Upper lobe of right lung (tissue), 1 donor: Measurements from ENCODE around the gene HOXC11. TPM values are rescaled to one million over a fixed set of nuclear protein-coding genes. Genes with fewer than 3 reads are reported as not detected.

Experiments
- ATAC-seq: fragments of 200-7000 bp; cut with Tn5 transposase; one replicate; pipeline ENCODE4 v1.9.1; 2020; ENCODE audit warnings: mild to moderate bottlenecking, moderate library complexity
- DNase-seq: peaks from one replicate; pipeline ENCODE4 v3.0.0-alpha.2; 2020
- H3K27ac ChIP-seq: fragments of 200-600 bp; one replicate; pipeline ENCODE4 v1.8.0; 2022
- H3K27me3 ChIP-seq: fragments of 200-600 bp; one replicate; pipeline ENCODE4 v1.8.0; 2022; ENCODE audit warnings: mild to moderate bottlenecking
- H3K36me3 ChIP-seq: fragments of 200-600 bp; one replicate; pipeline ENCODE4 v1.8.0; 2022
- H3K4me1 ChIP-seq: fragments of 200-600 bp; one replicate; pipeline ENCODE4 v1.8.0; 2022
- H3K4me3 ChIP-seq: fragments of 200-600 bp; one replicate; pipeline ENCODE4 v1.8.0; 2022; ENCODE audit warnings: mild to moderate bottlenecking
- H3K9me3 ChIP-seq: fragments of 200-600 bp; one replicate; pipeline ENCODE4 v1.8.0; 2022
- intact Hi-C: fragments of 100-400 bp; cut with DNase I; formaldehyde crosslinking; loops from one replicate; pipeline ENCODE4 v1.11.0; 2022
- total RNA-seq: library from RNA; stranded (reverse); fragmentation: NEBNext Ultra II Directional; extraction: Animal tissue kit (Norgen Biotek cat#: 25700); gene quantifications from one replicate; pipeline ENCODE4 v1.2.1, GENCODE V29; 2021
- TF ChIP-seq, protein P1 (sequence below): fragments of 200-600 bp; IDR thresholded peaks from one replicate; pipeline ENCODE4 v1.8.0; 2022; ENCODE audit warnings: antibody characterized with exemption
- donor health status: DM: no; HTN: yes; CAD: no; lungs with severe emphysema.

The HOXC11 gene
- total RNA-seq, 1 donor from 2014 or later, result not detected

- Histone ChIP-seq H3K27ac (no peak overlapping the region), H3K36me3 (no peaks in the 10 kb centered on the region), H3K4me1 (peaks cover 6% of the 10 kb centered on the region), H3K4me3 (no peak overlapping the region), H3K27me3 (peaks cover 100% of the 10 kb centered on the region), H3K9me3 (no peaks in the 10 kb centered on the region)
- TF ChIP-seq, protein P1, sequence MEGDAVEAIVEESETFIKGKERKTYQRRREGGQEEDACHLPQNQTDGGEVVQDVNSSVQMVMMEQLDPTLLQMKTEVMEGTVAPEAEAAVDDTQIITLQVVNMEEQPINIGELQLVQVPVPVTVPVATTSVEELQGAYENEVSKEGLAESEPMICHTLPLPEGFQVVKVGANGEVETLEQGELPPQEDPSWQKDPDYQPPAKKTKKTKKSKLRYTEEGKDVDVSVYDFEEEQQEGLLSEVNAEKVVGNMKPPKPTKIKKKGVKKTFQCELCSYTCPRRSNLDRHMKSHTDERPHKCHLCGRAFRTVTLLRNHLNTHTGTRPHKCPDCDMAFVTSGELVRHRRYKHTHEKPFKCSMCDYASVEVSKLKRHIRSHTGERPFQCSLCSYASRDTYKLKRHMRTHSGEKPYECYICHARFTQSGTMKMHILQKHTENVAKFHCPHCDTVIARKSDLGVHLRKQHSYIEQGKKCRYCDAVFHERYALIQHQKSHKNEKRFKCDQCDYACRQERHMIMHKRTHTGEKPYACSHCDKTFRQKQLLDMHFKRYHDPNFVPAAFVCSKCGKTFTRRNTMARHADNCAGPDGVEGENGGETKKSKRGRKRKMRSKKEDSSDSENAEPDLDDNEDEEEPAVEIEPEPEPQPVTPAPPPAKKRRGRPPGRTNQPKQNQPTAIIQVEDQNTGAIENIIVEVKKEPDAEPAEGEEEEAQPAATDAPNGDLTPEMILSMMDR, result no peak
- DNase-seq (no peak), ATAC-seq (no peak)
- intact Hi-C loops, result no loop called here
These were observed 35.2 kb upstream of the HOXC11 start for GRCh38 chr12:53937596-53938325.

- TF ChIP-seq, protein P1, result no peak
- intact Hi-C loops, result no loop called here
- DNase-seq (peak; percentile 77), ATAC-seq (peak; percentile 62)
- Histone ChIP-seq H3K9me3 (no peaks in the 10 kb centered on the region), H3K27ac (no peak within 1 kb of the TSS), H3K36me3 (no peaks in the 10 kb centered on the region), H3K4me3 (no peak within 1 kb of the TSS), H3K4me1 (peaks cover 6% of the 10 kb centered on the region), H3K27me3 (peaks cover 100% of the 10 kb centered on the region)
These were observed 34.4 kb upstream of the HOXC11 start, which contains the start of gene HOXC13 for GRCh38 chr12:53938326-53939140. Gene HOXC13 (plus strand): TSS chr12:53938831. CDS start chr12:53938907, 76 bp downstream.

DNA sequence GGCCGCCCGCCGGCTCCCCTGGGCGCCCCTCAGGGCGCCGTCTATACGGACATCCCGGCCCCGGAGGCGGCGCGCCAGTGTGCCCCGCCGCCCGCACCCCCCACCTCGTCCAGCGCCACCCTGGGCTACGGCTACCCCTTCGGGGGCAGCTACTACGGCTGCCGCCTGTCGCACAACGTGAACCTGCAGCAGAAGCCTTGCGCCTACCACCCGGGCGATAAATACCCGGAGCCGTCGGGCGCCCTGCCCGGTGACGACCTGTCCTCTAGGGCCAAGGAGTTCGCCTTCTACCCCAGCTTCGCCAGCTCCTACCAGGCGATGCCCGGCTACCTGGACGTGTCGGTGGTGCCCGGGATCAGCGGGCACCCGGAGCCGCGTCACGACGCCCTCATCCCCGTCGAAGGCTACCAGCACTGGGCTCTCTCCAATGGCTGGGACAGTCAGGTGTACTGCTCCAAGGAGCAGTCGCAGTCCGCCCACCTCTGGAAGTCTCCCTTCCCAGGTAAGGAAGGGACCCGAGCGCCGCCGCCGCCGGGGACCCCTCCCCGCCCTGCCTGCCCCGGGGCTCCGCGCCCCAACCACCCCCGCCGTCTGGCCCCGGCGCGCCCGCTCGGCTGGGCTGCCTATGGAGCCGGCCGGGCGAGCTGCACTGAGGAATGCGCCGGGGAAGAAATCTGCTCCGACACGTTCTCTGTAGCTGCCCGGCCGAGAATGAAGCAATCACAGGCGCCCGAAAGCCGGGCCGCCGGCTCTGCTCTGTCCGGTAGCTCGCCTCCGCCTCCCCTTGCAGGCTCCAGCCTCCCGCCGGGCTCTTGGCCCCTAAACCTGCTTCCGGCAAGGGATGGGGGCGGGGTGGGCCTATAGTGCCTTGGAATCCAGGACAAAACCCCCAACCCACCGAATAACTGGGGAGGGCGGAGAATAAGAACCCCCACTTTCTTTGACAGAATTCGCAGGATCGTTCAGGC is 33.5 kb upstream of the HOXC11 start:
- Histone ChIP-seq H3K36me3 (no peaks in the 10 kb centered on the region), H3K4me3 (no peak overlapping the region), H3K27ac (no peak overlapping the region), H3K4me1 (peaks cover 6% of the 10 kb centered on the region), H3K27me3 (peaks cover 100% of the 10 kb centered on the region), H3K9me3 (no peaks in the 10 kb centered on the region)
- DNase-seq (no peak), ATAC-seq (peak; percentile 74)
- intact Hi-C loops, result no loop called here
- TF ChIP-seq, protein P1, result no peak

- TF ChIP-seq, protein P1, result no peak
- DNase-seq, result no peak
- ATAC-seq, result no peak
- H3K4me1 ChIP-seq, result peaks cover 6% of the 10 kb centered on the region
- no peak overlapping the region for H3K4me3 ChIP-seq
- H3K9me3 ChIP-seq, result no peaks in the 10 kb centered on the region
- no peak overlapping the region for H3K27ac ChIP-seq
- H3K27me3 ChIP-seq, result peaks cover 100% of the 10 kb centered on the region
- intact Hi-C loops, result no loop called here
- no peaks in the 10 kb centered on the region for H3K36me3 ChIP-seq
These were observed 32.4 kb upstream of the HOXC11 start for GRCh38 chr12:53940443-53941014.

DNA sequence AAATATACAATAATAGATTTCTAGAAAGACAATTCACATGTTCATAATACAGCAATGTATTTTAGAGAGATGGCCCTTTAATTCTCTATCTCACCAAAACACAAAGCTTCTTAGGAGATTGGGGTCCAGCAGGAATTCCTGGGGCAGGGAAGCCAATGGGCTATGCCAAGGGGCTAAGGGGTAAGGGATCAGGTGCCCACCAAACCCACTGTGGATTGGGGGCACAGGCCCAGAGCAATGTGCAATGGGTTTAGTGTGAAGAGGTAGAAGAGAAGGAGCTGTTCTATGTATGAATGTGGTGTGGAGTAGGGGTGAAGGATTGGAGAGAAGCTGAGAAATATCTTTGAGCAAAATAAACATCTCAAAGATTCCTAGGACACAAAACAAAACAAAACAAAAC is 31.7 kb upstream of the HOXC11 start:
- peaks cover 100% of the 10 kb centered on the region for H3K27me3 ChIP-seq
- H3K36me3 ChIP-seq, result no peaks in the 10 kb centered on the region
- H3K9me3 ChIP-seq, result no peaks in the 10 kb centered on the region
- no peak overlapping the region for H3K27ac ChIP-seq
- TF ChIP-seq, protein P1, result no peak
- DNase-seq, result no peak
- intact Hi-C loops, result no loop called here
- H3K4me3 ChIP-seq, result no peak overlapping the region
- no peak for ATAC-seq
- peaks cover 6% of the 10 kb centered on the region for H3K4me1 ChIP-seq
